HepG2 (cell line): ENCODE data around the gene FBXO44. TPM values are rescaled to one million over a fixed set of nuclear protein-coding genes. Genes with fewer than 3 reads are reported as not detected.

Experiments
- ASH2L ChIP-seq: fragments of 300-600, 200-600 bp; sonication (generic); IDR thresholded peaks from 2 replicates; pipeline ENCODE4 v1.7.0; 2017; ENCODE audit warnings: low read depth, mild to moderate bottlenecking, moderate library complexity, mixed read lengths, low read length; ENCODE audit not compliant: insufficient read length
- CEBPG ChIP-seq: IDR thresholded peaks from 2 replicates; pipeline ENCODE4 v1.6.1; 2016
- EHMT2 ChIP-seq: fragments of 200-600 bp; sonication (generic); IDR thresholded peaks from 2 replicates; pipeline ENCODE4 v1.7.0; 2017; ENCODE audit warnings: antibody characterized with exemption, low read depth, low read length, borderline replicate concordance
- HIC2 ChIP-seq: sonication (generic); formaldehyde crosslinking; IDR thresholded peaks from 2 replicates; pipeline ENCODE4 v1.9.0; 2022; ENCODE audit warnings: low read depth, missing genetic modification reagents
- HMGXB4 ChIP-seq, 2 experiments: sonication (generic) in 1 of 2; formaldehyde crosslinking in 1 of 2; IDR thresholded peaks; 2 replicates each; pipeline versions ENCODE4 v1.4.0 to v1.6.1; 2018 to 2020; ENCODE audit warnings: missing genetic modification reagents in 2 of 2, borderline replicate concordance in 1 of 2, low read depth in 1 of 2, mild to moderate bottlenecking in 1 of 2, missing biosample characterization in 1 of 2
- MATR3 ChIP-seq: sonication (generic); formaldehyde crosslinking; IDR thresholded peaks from 2 replicates; pipeline ENCODE4 v1.4.0; 2020; ENCODE audit warnings: missing genetic modification reagents
- MXI1 ChIP-seq: IDR thresholded peaks from 3 replicates; pipeline ENCODE4 v1.6.1; 2012; ENCODE audit warnings: low read depth, low read length, inconsistent platforms, borderline replicate concordance
- NRL ChIP-seq: sonication (generic); formaldehyde crosslinking; IDR thresholded peaks from 2 replicates; pipeline ENCODE4 v1.5.0; 2020; ENCODE audit warnings: missing genetic modification reagents, mild to moderate bottlenecking, moderate library complexity, borderline replicate concordance
- SNAPC4 ChIP-seq: sonication (generic); formaldehyde crosslinking; IDR thresholded peaks from 2 replicates; pipeline ENCODE4 v1.4.0; 2020; ENCODE audit warnings: mild to moderate bottlenecking, missing genetic modification reagents
- ZFP1 ChIP-seq: IDR thresholded peaks from 2 replicates; pipeline ENCODE4 v1.6.1; 2016
- ZNF205 ChIP-seq: IDR thresholded peaks from 2 replicates; pipeline ENCODE4 v1.6.1; 2018; ENCODE audit warnings: missing biosample characterization, missing genetic modification reagents
- ZNF263 ChIP-seq: sonication (generic); formaldehyde crosslinking; IDR thresholded peaks from 2 replicates; pipeline ENCODE4 v1.4.0; 2020; ENCODE audit warnings: missing genetic modification reagents
- ZNF274 ChIP-seq: sonication (generic); formaldehyde crosslinking; IDR thresholded peaks from 2 replicates; pipeline ENCODE4 v1.5.1; 2020; ENCODE audit warnings: mild to moderate bottlenecking, missing genetic modification reagents
- ZNF674 ChIP-seq: sonication (generic); formaldehyde crosslinking; IDR thresholded peaks from 2 replicates; pipeline ENCODE4 v1.5.0; 2020; ENCODE audit warnings: low read depth, mild to moderate bottlenecking, missing genetic modification reagents
- ZNF709 ChIP-seq: sonication (generic); formaldehyde crosslinking; IDR thresholded peaks from 2 replicates; pipeline ENCODE4 v1.5.0; 2020; ENCODE audit warnings: mild to moderate bottlenecking, missing genetic modification reagents
- ZNF746 ChIP-seq: sonication (generic); formaldehyde crosslinking; IDR thresholded peaks from 2 replicates; pipeline ENCODE4 v1.8.0; 2022; ENCODE audit warnings: mild to moderate bottlenecking, missing genetic modification reagents
- ZNF839 ChIP-seq: sonication (generic); formaldehyde crosslinking; IDR thresholded peaks from 2 replicates; pipeline ENCODE4 v1.4.0; 2020; ENCODE audit warnings: missing genetic modification reagents, mild to moderate bottlenecking, borderline replicate concordance
- polyA plus RNA-seq, 8 experiments: library from polyadenylated mRNA; depleted of rRNA in 3 of 8; stranded (reverse) in 7 of 8; unstranded in 1 of 8; fragments of >200 nt; fragmentation: Illumina TruSeq in 4 of 8; extraction: Trizol in 4 of 8; gene quantifications; 2 replicates each; pipeline versions ENCODE4 v1.2.1 to v1.2.3, GENCODE V29; 2011 to 2016; ENCODE audit warnings: low read depth in 4 of 8, missing spikeins in 1 of 8, mixed read lengths in 1 of 8; ENCODE audit not compliant: insufficient read depth in 1 of 8
- total RNA-seq, 5 experiments: library from RNA; depleted of rRNA; stranded (reverse); fragments of >200 nt; fragmentation: Illumina TruSeq; extraction: Trizol; gene quantifications; 2 replicates each; pipeline ENCODE4 v1.2.3, GENCODE V29; 2016; ENCODE audit warnings: low read depth in 1 of 5
- TF ChIP-seq, protein P1 (sequence below): sonication (generic); formaldehyde crosslinking; IDR thresholded peaks from 2 replicates; pipeline ENCODE4 v1.4.0; 2020; ENCODE audit warnings: missing genetic modification reagents
- TF ChIP-seq, protein P2 (sequence below): IDR thresholded peaks from 2 replicates; pipeline ENCODE4 v1.6.1; 2012; ENCODE audit warnings: inconsistent platforms

Gene FBXO44
- total and polyA plus RNA-seq, 2 of the 13 experiments (the other 11 are each of a cell fraction or from before 2014, with no cell fraction given), result 22.4 to 27.9 TPM

- TF ChIP-seq, protein P1, sequence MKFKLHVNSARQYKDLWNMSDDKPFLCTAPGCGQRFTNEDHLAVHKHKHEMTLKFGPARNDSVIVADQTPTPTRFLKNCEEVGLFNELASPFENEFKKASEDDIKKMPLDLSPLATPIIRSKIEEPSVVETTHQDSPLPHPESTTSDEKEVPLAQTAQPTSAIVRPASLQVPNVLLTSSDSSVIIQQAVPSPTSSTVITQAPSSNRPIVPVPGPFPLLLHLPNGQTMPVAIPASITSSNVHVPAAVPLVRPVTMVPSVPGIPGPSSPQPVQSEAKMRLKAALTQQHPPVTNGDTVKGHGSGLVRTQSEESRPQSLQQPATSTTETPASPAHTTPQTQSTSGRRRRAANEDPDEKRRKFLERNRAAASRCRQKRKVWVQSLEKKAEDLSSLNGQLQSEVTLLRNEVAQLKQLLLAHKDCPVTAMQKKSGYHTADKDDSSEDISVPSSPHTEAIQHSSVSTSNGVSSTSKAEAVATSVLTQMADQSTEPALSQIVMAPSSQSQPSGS (CRISPR knock-in tag), result no peak; the same call in 1 of the 2 replicates
- peak; percentile 42; the same call in 1 of the 2 replicates for TF ChIP-seq ZNF263 (CRISPR knock-in tag)
- TF ChIP-seq ZNF839 (CRISPR knock-in tag), result no peak
- no peak for TF ChIP-seq ZNF746 (CRISPR knock-in tag)
- no peak for TF ChIP-seq ZFP1 (CRISPR knock-in tag)
- no peak for TF ChIP-seq SNAPC4 (CRISPR knock-in tag)
- TF ChIP-seq ZNF205 (CRISPR knock-in tag), result peak; percentile 15; the same call in 1 of the 2 replicates
- TF ChIP-seq ASH2L, result peak; percentile 80
- TF ChIP-seq HIC2 (CRISPR knock-in tag), result peak; percentile 54; the same call in 1 of the 2 replicates
- TF ChIP-seq ZNF709 (CRISPR knock-in tag), result no peak
- TF ChIP-seq MXI1, result no peak; the same call in 2 of the 3 replicates
- 0 out of 2 replicates have a peak, but pooled peaks have one; percentile 24 for TF ChIP-seq CEBPG
- peak in 1 of 2 experiments; percentile 65; a peak in 1 of 4 replicates for TF ChIP-seq HMGXB4 (CRISPR knock-in tag; IDR thresholded peaks at IDR 0.05; ENCODE audit: borderline replicate concordance in 1 of 2, low read depth in 1 of 2)
- TF ChIP-seq NRL (CRISPR knock-in tag), result 0 out of 2 replicates have a peak, but pooled peaks have one; percentile 16
- 0 out of 2 replicates have a peak, but pooled peaks have one; percentile 44 for TF ChIP-seq ZNF274 (CRISPR knock-in tag)
- TF ChIP-seq, protein P2, sequence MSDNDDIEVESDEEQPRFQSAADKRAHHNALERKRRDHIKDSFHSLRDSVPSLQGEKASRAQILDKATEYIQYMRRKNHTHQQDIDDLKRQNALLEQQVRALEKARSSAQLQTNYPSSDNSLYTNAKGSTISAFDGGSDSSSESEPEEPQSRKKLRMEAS, result 0 out of 2 replicates have a peak, but pooled peaks have one; percentile 39
- no peak for TF ChIP-seq MATR3
- no peak for TF ChIP-seq ZNF674
- TF ChIP-seq EHMT2, result no peak
Observed at GRCh38 chr1:11671544-11672286, 17.0 kb downstream of the FBXO44 start (continued).
